Stimulated activated CD8-positive, alpha-beta memory T cell treated with anti-CD3 and anti-CD28 coated beads, Interleukin-2, amount 100 ng/mL, for 1 hour (primary cell): ENCODE results near the gene ARHGAP15.

Experiments used
- DNase-seq, 2 donors: peaks; one replicate each; pipeline ENCODE4 v3.0.0-alpha.2; 2020; ENCODE audit warnings: low read depth in 2 of 2

The ARHGAP15 gene

GRCh38 chr2:143144813-143145455 is 15.7 kb downstream of the ARHGAP15 start:
- no peak for DNase-seq

- no peak for DNase-seq
Measured at GRCh38 chr2:143146366-143146765, 17.1 kb downstream of the ARHGAP15 start.

DNA sequence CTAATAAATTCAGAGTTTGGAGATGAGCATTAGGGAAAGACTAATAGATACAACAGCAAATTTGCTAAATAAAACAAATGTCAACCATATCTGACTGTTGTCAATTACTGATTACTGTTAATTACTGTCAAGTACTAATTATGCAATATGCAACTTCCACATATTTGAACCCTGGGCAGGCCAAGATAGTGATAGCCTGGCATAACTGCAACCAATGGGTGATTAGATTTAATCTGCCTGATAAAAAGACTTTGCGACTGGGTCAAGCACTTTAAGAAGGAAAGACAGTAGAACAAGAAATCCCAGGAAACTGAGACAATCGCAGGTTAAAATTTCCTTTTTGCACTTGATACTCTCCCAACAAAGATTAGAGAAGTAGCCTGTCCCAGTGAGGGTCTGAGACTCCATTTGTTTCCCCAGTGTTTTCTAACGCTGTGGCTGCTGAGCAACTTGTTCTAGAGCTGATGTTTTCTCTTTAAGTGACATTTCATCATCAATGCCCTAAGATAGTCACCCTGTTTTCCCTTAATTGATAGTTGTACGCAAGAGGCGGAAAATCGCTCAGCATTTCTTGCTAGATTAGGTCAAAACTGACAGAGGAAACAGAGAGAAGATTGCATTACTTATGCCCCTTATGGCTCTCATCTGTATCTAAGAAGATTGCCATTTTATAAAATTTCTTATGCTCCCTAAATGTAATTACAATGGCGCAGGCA is 17.8 kb downstream of the ARHGAP15 start:
- no peak for DNase-seq

DNA sequence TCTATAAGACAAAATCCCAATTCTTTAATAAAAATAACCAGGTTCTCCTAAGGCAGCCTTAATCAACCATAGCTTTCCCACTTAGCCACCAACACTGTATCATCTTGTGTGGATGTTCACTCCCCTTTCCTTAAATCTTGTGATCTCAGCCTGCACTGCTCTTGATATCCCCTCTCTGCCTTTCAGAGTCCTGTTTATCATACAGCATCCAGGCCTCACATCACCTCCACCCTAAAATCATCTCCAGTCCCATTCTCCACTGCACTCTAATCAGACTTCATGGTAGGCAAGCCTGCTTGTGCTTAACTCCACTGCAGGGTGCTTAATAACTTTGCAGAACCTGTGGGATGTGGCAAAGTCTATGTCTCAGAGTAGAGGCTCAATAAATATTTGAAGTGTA is 18.8 kb downstream of the ARHGAP15 start:
- no peak for DNase-seq

GRCh38 chr2:143148757-143149156 is 19.5 kb downstream of the ARHGAP15 start:
- no peak for DNase-seq

GRCh38 chr2:143150287-143150686 is 21.1 kb downstream of the ARHGAP15 start:
- no peak for DNase-seq

GRCh38 chr2:143151111-143151752 is 22.0 kb downstream of the ARHGAP15 start:
- DNase-seq, result no peak

DNA sequence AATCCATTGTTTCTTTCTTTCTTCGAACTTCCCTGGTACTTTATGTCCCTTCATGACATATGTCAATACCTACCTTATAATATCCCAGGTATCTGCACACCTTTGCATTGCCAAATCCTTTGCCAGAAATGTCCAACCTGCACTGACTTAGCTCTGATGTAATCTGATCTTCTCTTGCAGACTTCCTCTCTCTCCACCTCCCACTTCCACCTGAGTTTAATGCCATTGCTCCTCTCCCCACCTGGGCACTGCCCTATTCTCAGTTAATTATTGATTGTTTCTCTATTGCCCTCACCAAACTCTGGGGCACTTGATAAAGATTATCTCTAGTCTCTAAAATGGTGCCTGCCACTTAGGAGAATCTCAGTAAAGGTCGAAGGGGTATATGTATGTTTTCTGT is 23.0 kb downstream of the ARHGAP15 start:
- no peak for DNase-seq

DNA sequence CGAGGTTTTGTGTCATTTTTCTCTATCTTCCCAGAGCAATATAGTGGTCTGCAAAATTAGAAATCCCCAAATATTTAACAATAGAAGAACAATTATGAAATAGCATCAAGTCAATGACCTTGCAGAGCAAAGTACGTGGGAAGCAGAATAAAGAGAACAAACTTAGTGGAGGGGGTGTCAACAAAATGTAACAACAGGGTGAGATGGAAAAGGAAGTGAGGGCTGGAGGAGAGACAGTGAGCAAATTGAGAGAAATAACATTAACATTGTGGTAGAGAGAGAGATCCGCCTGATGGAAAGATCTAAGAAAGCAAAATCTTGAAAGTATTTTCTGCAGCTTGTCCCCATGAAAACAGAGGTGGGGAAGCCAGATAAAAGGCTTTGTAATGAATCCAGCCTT is 23.4 kb downstream of the ARHGAP15 start:
- DNase-seq, result no peak

- DNase-seq, result no peak
Measured at GRCh38 chr2:143155661-143156060, 26.4 kb downstream of the ARHGAP15 start.

- DNase-seq, result no peak
Measured at GRCh38 chr2:143157001-143157400, 27.8 kb downstream of the ARHGAP15 start.

DNA sequence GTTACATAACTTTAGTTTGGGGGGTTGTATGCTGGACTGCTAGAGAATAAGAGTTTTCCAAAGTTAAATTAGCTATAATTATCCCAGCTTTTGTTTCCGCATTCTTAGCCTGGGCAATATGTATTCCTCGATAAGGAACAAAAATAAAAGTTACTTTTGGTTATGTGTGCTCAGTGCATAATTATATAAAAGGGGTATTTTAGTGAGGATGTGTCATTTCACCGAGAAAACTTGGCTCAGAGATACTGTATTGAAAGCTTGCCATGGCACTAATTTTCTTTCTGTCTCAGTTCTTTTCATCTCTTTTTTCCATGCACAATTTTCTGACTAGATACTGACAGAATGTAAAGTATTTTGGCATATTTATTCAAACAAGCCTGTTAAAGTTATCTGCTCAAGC is 28.2 kb downstream of the ARHGAP15 start:
- DNase-seq, result no peak

DNA sequence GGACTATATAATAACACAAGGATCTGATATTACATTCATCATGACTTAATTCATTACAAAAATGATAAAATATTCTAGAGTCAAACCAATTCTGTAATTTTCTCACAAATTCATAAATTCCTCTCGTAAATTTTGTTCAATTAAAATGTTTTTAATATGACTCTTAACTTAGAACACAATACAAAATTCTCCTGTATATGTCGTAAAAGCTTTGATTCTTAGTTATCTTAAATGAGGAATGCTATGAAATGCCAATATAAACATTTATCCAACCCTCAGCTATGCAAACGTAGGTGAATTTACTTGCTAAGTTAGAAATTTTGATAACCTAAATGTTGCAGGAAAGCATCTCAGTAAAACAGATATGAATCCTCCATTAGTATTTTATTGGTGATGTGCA is 28.9 kb downstream of the ARHGAP15 start:
- no peak for DNase-seq

DNA sequence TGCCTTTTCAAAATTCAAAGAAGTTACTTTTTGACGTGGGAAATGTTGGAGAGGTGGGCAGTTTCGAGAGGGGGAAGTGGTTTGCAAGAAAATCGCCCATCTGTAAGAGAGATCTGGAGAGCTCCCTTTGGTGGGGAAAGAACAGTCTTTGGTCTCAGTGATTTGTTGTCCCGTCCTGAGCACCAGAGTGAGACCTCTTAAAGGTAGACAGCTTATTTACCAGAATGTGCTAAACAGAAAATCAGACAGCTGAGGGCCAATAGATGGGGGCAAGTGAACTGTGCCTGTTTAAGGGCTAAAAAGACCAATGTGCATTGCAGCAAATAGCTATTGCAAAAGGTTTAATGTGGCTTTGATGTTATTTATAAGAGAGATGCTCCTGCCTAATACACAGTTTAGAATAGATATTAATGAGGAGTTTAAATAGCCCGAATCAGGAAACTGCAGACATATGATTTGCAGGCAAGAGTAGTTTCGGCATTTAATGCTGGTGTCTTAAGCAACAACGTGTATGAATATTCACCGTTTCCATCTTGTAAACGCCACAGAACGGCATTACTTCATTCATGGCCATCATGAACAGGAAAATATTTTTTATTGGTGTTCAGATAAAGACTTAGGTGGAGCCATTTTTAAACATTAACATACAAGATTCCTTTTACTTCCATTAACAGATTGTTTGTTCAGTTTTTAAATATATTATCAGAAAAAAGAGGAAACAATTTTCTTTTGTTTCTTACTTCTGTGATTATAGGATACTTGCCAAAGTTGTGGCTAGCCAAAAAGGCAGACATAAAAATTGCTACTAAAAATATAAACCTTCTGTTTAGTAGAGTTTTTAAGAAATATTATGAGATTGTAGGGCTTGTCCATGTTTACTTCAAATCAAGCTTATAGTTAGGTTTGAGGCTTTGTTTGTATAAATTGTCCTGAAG is 29.6 kb downstream of the ARHGAP15 start:
- no peak for DNase-seq

GRCh38 chr2:143159486-143159840 is 30.2 kb downstream of the ARHGAP15 start:
- DNase-seq, result no peak

DNA sequence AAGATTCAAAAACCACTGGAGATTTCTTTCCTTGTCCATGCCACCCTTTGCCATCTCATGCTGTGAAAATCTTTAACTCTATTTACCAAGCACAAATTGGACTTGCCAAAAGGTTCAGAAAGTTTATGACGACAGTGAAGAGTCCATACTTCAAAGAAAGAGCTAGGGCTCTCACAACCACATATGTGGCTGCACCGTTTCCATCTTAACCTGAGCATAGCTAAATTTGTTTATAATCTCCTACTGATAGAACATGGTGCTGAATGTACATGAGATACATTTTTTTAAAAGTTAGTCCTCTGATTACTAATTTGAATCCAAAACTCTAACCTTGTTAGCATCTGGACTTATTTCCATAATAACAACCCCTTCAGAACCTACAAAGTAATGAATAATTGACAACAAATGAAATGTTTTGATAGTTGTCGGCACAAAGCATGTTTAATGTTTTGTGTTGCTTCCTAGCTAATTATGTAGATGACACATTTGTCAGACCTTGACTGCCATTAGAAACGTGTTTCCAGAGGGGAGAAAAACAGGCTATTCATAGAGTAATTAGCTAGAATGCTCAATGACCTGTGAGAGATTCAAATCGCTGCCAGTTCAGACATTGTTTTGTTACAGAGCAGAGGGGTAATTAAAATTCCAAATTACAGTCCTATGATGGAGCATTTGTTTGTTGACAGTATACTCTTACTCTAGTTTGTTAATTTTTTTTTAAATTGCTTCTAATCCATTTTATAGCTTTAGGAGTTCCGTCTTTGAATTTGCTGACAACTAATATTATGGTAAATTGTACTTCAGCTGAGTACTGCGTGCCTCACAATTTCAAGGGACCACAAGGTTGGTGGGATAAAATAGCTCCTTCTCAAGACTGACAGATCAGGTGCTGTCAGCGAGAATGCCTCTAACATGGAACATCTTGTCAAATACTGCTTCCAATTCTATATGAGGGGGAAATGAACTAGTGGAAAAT is 31.8 kb downstream of the ARHGAP15 start:
- DNase-seq, result no peak

DNA sequence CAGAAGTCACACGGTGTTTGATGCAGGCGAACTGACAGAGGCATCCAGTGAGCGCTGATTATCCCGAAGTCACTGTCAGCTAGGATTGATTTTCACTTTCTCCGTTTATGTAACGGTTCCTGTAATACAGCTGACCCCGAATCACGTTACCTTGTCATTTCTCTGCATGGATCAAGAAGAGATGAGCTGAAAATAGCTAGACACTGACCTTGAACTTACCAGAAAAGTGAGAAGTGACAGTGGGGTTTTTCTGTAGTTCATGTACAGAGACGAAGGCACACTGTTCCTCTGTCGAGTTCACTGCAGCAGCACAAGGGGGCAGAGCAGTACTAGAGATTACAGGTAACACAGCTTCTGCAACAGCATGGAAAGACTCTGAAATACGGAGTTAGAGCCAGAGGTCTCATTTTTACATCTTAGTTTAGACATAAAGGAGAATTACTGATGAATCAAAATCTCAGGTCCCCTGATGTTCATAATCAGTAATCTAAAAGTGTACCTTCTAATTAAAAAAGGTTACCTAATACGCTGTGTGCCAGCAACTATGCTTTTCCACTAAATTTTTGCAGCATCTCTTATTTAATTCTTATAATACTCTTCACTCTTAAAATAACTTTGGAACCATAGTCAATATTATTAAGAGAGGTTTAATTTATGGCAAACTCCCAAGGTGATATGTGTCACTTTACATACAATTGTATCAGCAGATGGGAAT is 33.1 kb downstream of the ARHGAP15 start:
- peak in 1 of 2 donors; percentile 31 for DNase-seq

DNA sequence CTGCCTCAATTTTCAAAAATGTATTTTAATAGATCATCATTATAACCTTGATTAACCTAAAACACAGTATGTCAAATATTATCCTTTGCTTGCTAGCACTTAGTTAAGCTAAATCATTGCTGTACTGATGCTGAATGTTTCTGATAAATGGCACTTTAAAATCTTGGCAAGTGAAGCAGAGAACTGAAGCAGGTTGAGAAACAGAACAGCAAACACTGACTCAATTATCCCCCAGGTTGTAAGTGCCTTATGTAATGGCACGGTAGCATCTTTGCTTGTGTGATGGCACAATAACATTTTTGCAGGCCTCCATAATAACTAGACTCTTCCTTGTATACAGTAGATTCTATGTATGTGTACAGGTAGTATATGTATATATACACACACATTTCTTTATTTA is 33.8 kb downstream of the ARHGAP15 start:
- no peak for DNase-seq

- no peak for DNase-seq
Measured at GRCh38 chr2:143163499-143163898, 34.3 kb downstream of the ARHGAP15 start.

GRCh38 chr2:143165291-143165690 is 36.1 kb downstream of the ARHGAP15 start:
- DNase-seq, result no peak
